Smooth muscle cell (in vitro differentiated cells): Measurements from ENCODE around the gene DOCK2. TPM values are rescaled to one million over a fixed set of nuclear protein-coding genes. Genes with fewer than 3 reads are reported as not detected.
"Not testable (repeated sequence)": the region's sequence is repeated elsewhere in the genome, so short reads cannot be mapped to it uniquely, and the experiment has no call there.

Experiments
- DNase-seq: peaks from one replicate; lab custom pipeline; 2025; ENCODE audit not compliant: unreplicated experiment; lab: John Stamatoyannopoulos, UW
- H2AFZ ChIP-seq: fragments of 200-600 bp; sonication (generic); 2 replicates; pipeline ENCODE4 v1.6.0; 2016; ENCODE audit warnings: antibody characterized with exemption, low read depth, mild to moderate bottlenecking
- H3F3A ChIP-seq: fragments of 200-600 bp; sonication (generic); 2 replicates; pipeline ENCODE4 v1.6.0; 2017; ENCODE audit warnings: antibody characterized with exemption, low read depth
- H3K27ac ChIP-seq: fragments of 200-600 bp; sonication (generic); 2 replicates; pipeline ENCODE4 v1.5.1; 2016; ENCODE audit warnings: low read depth, mild to moderate bottlenecking
- H3K27me3 ChIP-seq: fragments of 200-600 bp; sonication (generic); 2 replicates; pipeline ENCODE4 v1.6.1; 2016; ENCODE audit warnings: low read depth, mild to moderate bottlenecking
- H3K36me3 ChIP-seq: fragments of 200-600 bp; sonication (generic); 2 replicates; pipeline ENCODE4 v1.5.1; 2016; ENCODE audit warnings: low read depth
- H3K4me1 ChIP-seq: fragments of 200-600 bp; sonication (generic); 2 replicates; pipeline ENCODE4 v1.5.1; 2016; ENCODE audit warnings: low read depth
- H3K4me2 ChIP-seq: fragments of 200-600 bp; sonication (generic); 2 replicates; pipeline ENCODE4 v1.6.0; 2016; ENCODE audit warnings: mild to moderate bottlenecking
- H3K4me3 ChIP-seq: fragments of 200-600 bp; sonication (generic); 2 replicates; pipeline ENCODE4 v1.5.1; 2016; ENCODE audit warnings: mild to moderate bottlenecking
- H3K79me2 ChIP-seq: fragments of 200-600 bp; sonication (generic); 2 replicates; pipeline ENCODE4 v1.6.0; 2016; ENCODE audit warnings: low read depth, mild to moderate bottlenecking
- H3K9ac ChIP-seq: fragments of 200-600 bp; sonication (generic); 2 replicates; pipeline ENCODE4 v1.6.0; 2016; ENCODE audit warnings: low read depth
- H3K9me3 ChIP-seq: fragments of 200-600 bp; sonication (generic); replicated peaks from 2 replicates; pipeline ENCODE4 v1.5.1; 2016; ENCODE audit warnings: low read depth
- H4K20me1 ChIP-seq: fragments of 200-600 bp; sonication (generic); 2 replicates; pipeline ENCODE4 v1.6.0; 2016; ENCODE audit warnings: low read depth
- CTCF ChIP-seq: fragments of 200-600 bp; sonication (generic); IDR thresholded peaks from 2 replicates; pipeline ENCODE4 v1.5.1; 2017; ENCODE audit warnings: borderline replicate concordance, mild to moderate bottlenecking, antibody characterized with exemption; ENCODE audit not compliant: insufficient read depth, poor library complexity, severe bottlenecking
- WGBS: methylation state at CpG from one replicate; pipeline ENCODE4 v1.1.7; 2016; ENCODE audit warnings: low lambda C conversion rate; 5-methylcytosine and 5-hydroxymethylcytosine counted together
- polyA plus RNA-seq: library from polyadenylated mRNA; unstranded; fragments of >200 nt; fragmentation: Nextera tagmentation; extraction: Ambion mirVana; gene quantifications from 2 replicates; pipeline ENCODE4 v1.2.1, GENCODE V29; 2016
- total RNA-seq: library from RNA; depleted of rRNA; stranded (reverse); fragments of >200 nt; gene quantifications from 2 replicates; pipeline ENCODE4 v1.2.3, GENCODE V29; 2014

The DOCK2 gene
- total and polyA plus RNA-seq, 2 experiments from 2014 or later, result 0.73 to 3.0 TPM

DNA sequence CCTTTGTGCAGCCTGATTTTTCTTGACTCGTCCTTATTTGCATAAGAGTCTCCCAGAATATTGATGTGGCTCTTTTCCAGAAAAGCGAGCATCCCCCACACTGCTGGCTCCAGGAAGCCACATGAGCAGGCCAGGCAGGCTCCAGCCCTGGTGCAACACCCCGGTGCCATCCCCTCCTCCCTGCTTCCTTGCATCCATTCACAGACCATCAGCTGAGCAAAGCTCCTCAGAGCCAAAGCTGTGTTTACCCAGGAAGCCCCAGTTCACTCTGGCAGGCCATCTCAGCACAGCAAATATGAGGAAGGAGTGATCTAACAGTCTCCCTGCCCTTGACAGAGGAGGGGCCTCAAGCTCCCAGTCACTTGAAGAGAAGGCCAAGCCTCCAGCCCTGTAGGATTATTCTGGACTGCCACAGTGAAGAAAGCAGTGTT is 308.8 kb downstream of the DOCK2 start:
- WGBS, result 47% methylated on average over 3 of the region's 3 CpGs
- Histone ChIP-seq H3K9me3 (no peaks in the 10 kb centered on the region), H3F3A (no peaks in the 10 kb centered on the region), H4K20me1 (no peaks in the 10 kb centered on the region), H2AFZ (peak overlapping the region; percentile 40), H3K4me2 (no peak overlapping the region), H3K27ac (peak overlapping the region; percentile 6), H3K4me1 (peaks cover 8% of the 10 kb centered on the region), H3K9ac (no peak overlapping the region), H3K36me3 (no peaks in the 10 kb centered on the region), H3K27me3 (no peaks in the 10 kb centered on the region), H3K4me3 (no peak overlapping the region), H3K79me2 (no peaks in the 10 kb centered on the region)
- DNase-seq, result peak; percentile 21
- TF ChIP-seq CTCF, result no peak

GRCh38 chr5:169946743-169947295 is 309.7 kb downstream of the DOCK2 start:
- H3K79me2 ChIP-seq, result no peaks in the 10 kb centered on the region
- H2AFZ ChIP-seq, result no peak overlapping the region
- no peaks in the 10 kb centered on the region for H3K27me3 ChIP-seq
- no peaks in the 10 kb centered on the region for H4K20me1 ChIP-seq
- no peak overlapping the region for H3K9ac ChIP-seq
- H3K9me3 ChIP-seq, result no peaks in the 10 kb centered on the region
- no peaks in the 10 kb centered on the region for H3F3A ChIP-seq
- H3K4me1 ChIP-seq, result peaks cover 8% of the 10 kb centered on the region
- H3K27ac ChIP-seq, result no peak overlapping the region
- H3K36me3 ChIP-seq, result no peaks in the 10 kb centered on the region
- no peak overlapping the region for H3K4me3 ChIP-seq
- whole genome bisulfite sequencing, result 97% methylated on average over 5 of the region's 5 CpGs
- TF ChIP-seq CTCF, result no peak
- no peak for DNase-seq
- H3K4me2 ChIP-seq, result no peak overlapping the region

DNA sequence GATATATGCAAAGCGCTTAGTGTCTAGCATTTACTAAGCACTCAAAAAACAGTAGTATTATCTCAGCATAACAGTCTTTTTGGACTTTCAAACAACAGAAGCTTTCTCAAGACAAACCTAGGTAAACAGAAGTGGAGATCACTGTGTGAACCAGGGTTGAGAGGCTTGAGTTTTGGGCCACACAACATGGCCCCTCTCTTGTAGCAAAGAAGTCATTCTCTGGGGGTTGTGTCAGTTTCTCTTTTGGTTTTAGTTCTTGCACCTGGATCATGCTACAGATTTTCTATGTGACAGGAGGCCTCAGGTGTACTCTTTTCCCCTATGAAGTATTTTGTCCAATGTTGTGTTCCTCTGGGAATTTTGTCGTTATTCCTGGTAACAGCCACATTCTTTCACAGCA is 313.3 kb downstream of the DOCK2 start:
- no peaks in the 10 kb centered on the region for H3F3A ChIP-seq
- H3K36me3 ChIP-seq, result no peaks in the 10 kb centered on the region
- no peaks in the 10 kb centered on the region for H3K27me3 ChIP-seq
- no peak overlapping the region for H3K27ac ChIP-seq
- H3K9me3 ChIP-seq, result no peaks in the 10 kb centered on the region
- peaks cover 8% of the 10 kb centered on the region for H3K4me1 ChIP-seq
- WGBS, result 87% methylated on average over 2 of the region's 2 CpGs
- no peak overlapping the region for H2AFZ ChIP-seq
- no peak overlapping the region for H3K9ac ChIP-seq
- no peaks in the 10 kb centered on the region for H3K79me2 ChIP-seq
- TF ChIP-seq CTCF, result no peak
- peaks cover 11% of the 10 kb centered on the region for H4K20me1 ChIP-seq
- no peak overlapping the region for H3K4me2 ChIP-seq
- no peak for DNase-seq
- no peak overlapping the region for H3K4me3 ChIP-seq

- not testable (repeated sequence) for H3K27me3 ChIP-seq, H3K27ac ChIP-seq, DNase-seq, H3K4me3 ChIP-seq, H3F3A ChIP-seq, H3K9me3 ChIP-seq, H3K36me3 ChIP-seq, H2AFZ ChIP-seq, H3K9ac ChIP-seq, H3K4me2 ChIP-seq, H3K4me1 ChIP-seq, H3K79me2 ChIP-seq
- 37% methylated on average over 4 of the region's 4 CpGs for WGBS
- H4K20me1 ChIP-seq, result peaks cover 11% of the 10 kb centered on the region
Measured at GRCh38 chr5:169953196-169953595, 316.1 kb downstream of the DOCK2 start.
